ENCODE data around the gene TRANK1. TPM values are rescaled to one million over a fixed set of nuclear protein-coding genes. Genes with fewer than 3 reads are reported as not detected.
"Not testable (repeated sequence)": the region's sequence is repeated elsewhere in the genome, so short reads cannot be mapped to it uniquely, and the experiment has no call there.

Gene TRANK1
- total and polyA plus RNA-seq, 12 donors = 5.0 to 28.0 (median 14.0) TPM

DNA sequence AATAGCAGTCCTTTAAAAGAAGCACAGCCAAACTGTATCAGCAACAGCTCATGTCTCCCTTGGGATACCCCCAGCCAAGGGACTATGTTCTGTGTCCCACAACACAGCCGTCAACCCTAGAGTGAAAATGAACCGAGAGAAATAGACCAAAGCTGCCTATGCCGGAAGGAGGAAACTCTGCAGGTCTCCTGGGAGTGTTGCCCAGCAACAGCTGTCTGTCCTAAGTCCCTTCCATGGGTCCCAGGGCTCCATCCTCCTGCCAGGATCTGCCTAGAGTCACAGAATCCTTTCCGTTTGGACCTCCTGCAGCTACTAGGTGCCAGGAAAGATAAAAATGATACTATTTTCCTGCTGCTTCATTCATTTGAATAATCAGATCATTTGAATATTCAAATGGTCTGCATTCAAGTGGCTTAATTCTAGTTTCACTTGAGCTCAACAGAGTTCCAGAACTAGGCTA lies 53.1 kb downstream of the TRANK1 start:
- Histone ChIP-seq H3K27me3 (no peaks in the 10 kb centered on the region), H3K4me3 (no peak overlapping the region), H3K9me3 (replicated peaks in 1 of 3) (no peaks in the 10 kb centered on the region), H3K27ac (peak overlapping the region in 2 of 5 donors; percentile 52 to 74), H3K36me3 (replicated peaks in 1 of 2) (peaks cover 0 to 19% of the 10 kb centered on the region in 2 donors), H3K4me1 (replicated peaks in 1 of 2) (peaks cover 0 to 18% of the 10 kb centered on the region in 2 donors)
- intact Hi-C loops (cut with DNase I) = no loop called here
- 44 to 67% (median 62%) methylated on average over 4 of the region's 4 CpGs for WGBS, 4 donors
- peak in 4 of 7 donors; percentile 25 to 74 (median 33) for DNase-seq
- TF ChIP-seq, protein P1, sequence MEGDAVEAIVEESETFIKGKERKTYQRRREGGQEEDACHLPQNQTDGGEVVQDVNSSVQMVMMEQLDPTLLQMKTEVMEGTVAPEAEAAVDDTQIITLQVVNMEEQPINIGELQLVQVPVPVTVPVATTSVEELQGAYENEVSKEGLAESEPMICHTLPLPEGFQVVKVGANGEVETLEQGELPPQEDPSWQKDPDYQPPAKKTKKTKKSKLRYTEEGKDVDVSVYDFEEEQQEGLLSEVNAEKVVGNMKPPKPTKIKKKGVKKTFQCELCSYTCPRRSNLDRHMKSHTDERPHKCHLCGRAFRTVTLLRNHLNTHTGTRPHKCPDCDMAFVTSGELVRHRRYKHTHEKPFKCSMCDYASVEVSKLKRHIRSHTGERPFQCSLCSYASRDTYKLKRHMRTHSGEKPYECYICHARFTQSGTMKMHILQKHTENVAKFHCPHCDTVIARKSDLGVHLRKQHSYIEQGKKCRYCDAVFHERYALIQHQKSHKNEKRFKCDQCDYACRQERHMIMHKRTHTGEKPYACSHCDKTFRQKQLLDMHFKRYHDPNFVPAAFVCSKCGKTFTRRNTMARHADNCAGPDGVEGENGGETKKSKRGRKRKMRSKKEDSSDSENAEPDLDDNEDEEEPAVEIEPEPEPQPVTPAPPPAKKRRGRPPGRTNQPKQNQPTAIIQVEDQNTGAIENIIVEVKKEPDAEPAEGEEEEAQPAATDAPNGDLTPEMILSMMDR (IDR thresholded peaks at IDR 0.05) = no peak
- TF ChIP-seq POLR2A (IDR thresholded peaks at IDR 0.05) = no peak

DNA sequence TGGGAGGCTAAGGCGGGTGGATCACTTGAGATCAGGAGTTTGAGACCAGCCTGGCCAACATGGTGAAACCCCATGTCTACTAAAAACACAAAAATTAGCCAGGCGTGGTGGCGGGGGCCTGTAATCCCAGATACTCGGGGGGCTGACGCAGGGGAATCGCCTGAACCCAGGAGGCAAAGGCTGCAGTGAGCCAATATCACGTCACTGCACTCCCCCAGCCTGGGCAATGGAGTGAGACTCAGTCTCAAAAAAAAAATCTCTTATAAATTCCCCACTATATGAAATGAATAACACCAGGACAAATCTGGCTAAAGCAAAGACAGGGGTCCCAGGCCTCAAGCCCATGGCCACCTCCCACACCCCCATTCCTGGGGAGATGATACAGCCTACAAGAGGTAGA lies 53.8 kb downstream of the TRANK1 start:
- Histone ChIP-seq H3K4me1 (replicated peaks in 1 of 2) (peaks cover 0 to 18% of the 10 kb centered on the region in 2 donors), H3K27ac (peak overlapping the region in 1 of 5 donors; percentile 52), H3K36me3 (replicated peaks in 1 of 2) (peaks cover 0 to 19% of the 10 kb centered on the region in 2 donors)
- H3K9me3 ChIP-seq (replicated peaks in 1 of 3); DNase-seq; H3K27me3 ChIP-seq; H3K4me3 ChIP-seq; intact Hi-C loops (cut with DNase I): not testable (repeated sequence)
- 89 to 97% (median 93%) methylated on average over 7 of the region's 7 CpGs for WGBS, 4 donors

DNA sequence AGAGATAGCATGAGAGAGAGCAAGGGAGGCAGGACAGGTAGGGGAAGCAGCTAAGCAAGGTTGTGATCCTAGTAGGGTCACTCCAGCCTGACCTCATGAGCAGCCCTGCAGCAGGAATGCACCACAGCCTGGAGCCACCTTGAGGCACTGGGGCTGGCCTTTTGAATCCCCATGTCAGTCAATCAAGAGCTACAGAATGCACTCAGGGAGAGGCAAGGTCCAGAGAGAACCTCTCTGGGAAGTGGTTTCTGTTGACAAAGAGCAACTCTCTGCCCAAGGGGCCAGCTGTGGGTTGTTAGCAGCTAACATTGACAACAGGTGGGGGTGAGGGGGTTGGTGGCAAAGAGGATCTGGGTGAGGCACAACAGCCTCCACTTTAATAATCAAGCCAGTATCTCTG lies 54.6 kb downstream of the TRANK1 start:
- Histone ChIP-seq H3K27ac (no peak overlapping the region), H3K36me3 (replicated peaks in 1 of 2) (peaks cover 0 to 19% of the 10 kb centered on the region in 2 donors), H3K4me3 (no peak overlapping the region), H3K4me1 (replicated peaks in 1 of 2) (peaks cover 0 to 18% of the 10 kb centered on the region in 2 donors), H3K9me3 (replicated peaks in 1 of 3) (no peaks in the 10 kb centered on the region), H3K27me3 (no peaks in the 10 kb centered on the region)
- intact Hi-C loops (cut with DNase I) = no loop called here
- TF ChIP-seq POLR2A (IDR thresholded peaks at IDR 0.05) = no peak
- TF ChIP-seq, protein P1 (IDR thresholded peaks at IDR 0.05) = no peak
- no peak for DNase-seq

DNA sequence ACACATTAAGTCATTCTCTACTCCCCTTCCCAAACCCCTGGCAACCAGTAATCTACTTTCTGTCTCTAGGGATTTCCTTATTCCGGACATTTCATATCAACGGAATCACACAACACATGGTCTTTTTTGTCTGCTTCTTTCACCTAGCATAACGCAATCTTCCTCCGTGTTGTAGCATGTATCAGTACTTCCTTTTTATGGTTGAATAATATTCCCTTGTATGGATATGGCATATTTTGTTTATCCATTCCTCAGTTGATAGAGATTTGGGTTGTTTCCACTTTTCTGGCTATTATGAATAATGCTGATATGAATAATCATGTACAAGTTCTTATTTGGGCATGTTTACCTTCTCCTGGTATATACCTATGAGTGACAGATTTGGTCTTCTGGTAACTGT lies 63.1 kb downstream of the TRANK1 start:
- intact Hi-C loops (cut with DNase I) = no loop called here
- 85 to 99% (median 95%) methylated on average over 4 of the region's 4 CpGs for WGBS, 4 donors
- no peaks in the 10 kb centered on the region for H3K27me3 ChIP-seq

GRCh38 chr3:36879842-36880241 lies 65.0 kb downstream of the TRANK1 start:
- H3K36me3 ChIP-seq (replicated peaks in 1 of 2); intact Hi-C loops (cut with DNase I); H3K27ac ChIP-seq; H3K4me3 ChIP-seq; DNase-seq; H3K4me1 ChIP-seq (replicated peaks in 1 of 2); H3K27me3 ChIP-seq; H3K9me3 ChIP-seq (replicated peaks in 1 of 3): not testable (repeated sequence)
- WGBS, 4 donors = 91 to 97% (median 95%) methylated on average over 1 of the region's 1 CpG

More for the DNA sequence above, 63.1 kb downstream of the TRANK1 start:
- H3K27ac ChIP-seq = no peak overlapping the region
- H3K9me3 ChIP-seq (replicated peaks in 1 of 3) = no peaks in the 10 kb centered on the region
- H3K36me3 ChIP-seq (replicated peaks in 1 of 2) = no peaks in the 10 kb centered on the region
- no peak for DNase-seq
- no peak overlapping the region for H3K4me3 ChIP-seq
- H3K4me1 ChIP-seq (replicated peaks in 1 of 2) = no peaks in the 10 kb centered on the region
- no peak for TF ChIP-seq POLR2A (IDR thresholded peaks at IDR 0.05)
- TF ChIP-seq, protein P1 (IDR thresholded peaks at IDR 0.05) = no peak

Data from adrenal gland (tissue), 12 donors.